Stimulated activated CD8-positive, alpha-beta memory T cell treated with anti-CD3 and anti-CD28 coated beads, Interleukin-15, amount 100 ng/mL, for 48 hours (primary cell): ENCODE data around the gene NT5C2.
"Not testable (repeated sequence)": the region's sequence is repeated elsewhere in the genome, so short reads cannot be mapped to it uniquely, and the experiment has no call there.

Experiments used
- DNase-seq, 2 donors: peaks; one replicate each; pipeline ENCODE4 v3.0.0-alpha.2; 2020; ENCODE audit warnings: low read depth in 2 of 2

Gene NT5C2

DNA sequence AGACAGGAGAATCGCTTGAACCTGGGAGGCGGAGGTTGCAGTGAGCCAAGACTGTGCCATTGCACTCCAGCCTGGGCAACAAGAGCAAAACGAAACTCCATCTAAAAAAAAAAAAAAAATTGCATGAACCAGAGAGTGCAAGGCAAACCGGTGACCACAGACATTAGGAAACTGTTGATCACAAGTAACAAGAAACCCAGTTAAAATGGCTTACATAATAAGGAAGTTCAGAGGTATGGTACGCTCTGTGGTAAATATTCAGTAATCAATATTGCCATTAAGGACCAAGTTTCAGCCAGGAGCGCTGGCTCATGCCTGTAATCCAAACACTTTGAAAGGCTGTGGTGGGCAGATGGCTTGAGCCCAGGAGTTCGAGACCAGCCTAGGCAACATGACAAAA lies 9.2 kb upstream of the NT5C2 start:
- DNase-seq, result no peak

DNA sequence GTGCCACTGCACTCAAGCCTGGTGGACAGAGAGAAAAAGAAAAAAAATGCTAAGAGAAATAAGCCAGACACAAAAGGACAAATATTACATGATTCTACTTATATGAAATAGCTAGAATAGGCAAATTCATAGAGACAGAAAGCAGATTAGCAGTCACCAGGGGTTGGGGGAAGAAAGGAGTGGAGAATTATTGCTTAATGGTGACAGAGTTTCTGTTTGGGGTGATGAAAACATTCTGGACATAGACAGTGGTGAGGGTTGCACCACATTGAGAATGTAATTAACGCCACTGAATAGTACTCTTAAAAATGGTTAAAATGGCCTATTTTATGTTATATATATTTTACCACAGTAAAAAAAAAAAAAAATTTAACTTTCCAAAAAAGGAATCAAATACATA lies 6.4 kb upstream of the NT5C2 start:
- no peak for DNase-seq

GRCh38 chr10:103198648-103199047 lies 5.6 kb upstream of the NT5C2 start:
- no peak for DNase-seq

GRCh38 chr10:103197903-103198302 lies 4.8 kb upstream of the NT5C2 start:
- DNase-seq, result no peak

DNA sequence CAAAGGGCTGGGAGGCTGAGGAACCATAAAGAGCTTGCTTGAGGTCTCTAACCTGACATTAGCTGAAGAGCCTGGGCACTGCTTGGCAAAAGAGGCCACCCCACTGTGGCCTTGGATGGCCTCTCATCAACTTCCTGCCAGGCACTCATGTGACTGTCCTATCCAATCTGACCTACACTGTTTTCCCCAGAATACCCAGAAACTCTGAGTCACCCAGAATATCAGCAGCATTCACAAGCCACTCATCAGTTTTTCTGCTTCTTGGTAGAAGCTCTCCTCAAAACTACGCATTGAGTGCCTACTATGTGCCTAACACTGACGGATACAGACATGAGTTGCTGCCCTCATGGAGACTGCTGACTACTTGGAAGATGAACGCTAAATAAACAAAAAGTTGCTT lies 4.1 kb upstream of the NT5C2 start:
- peak in 1 of 2 donors; percentile 20 for DNase-seq

DNA sequence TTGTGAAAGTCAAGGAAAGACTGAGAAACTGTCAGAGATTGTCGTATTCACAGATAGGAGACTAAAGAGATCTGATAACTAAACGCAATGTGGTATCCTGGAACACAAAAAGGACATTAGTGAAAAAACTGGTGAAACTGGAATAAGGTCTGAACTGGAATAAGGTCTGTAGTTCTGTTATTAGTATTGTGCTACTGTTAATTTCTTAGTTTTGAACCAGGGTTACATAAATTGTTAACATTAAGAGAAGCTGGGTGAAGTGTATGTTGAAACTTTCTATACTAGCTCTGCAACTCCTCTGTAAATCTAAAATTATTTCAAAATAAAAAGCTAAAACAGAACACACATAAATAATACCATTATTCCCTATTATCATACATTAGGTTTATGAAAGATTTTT lies 3.4 kb upstream of the NT5C2 start:
- DNase-seq, result no peak

- no peak for DNase-seq
Observed at GRCh38 chr10:103193820-103194529, 903 bp upstream of the NT5C2 start.

GRCh38 chr10:103192451-103193106 lies 493 bp downstream of the NT5C2 start:
- peak; percentile 43 to 45 for DNase-seq

GRCh38 chr10:103192089-103192450 lies 1.0 kb downstream of the NT5C2 start:
- DNase-seq, result no peak

DNA sequence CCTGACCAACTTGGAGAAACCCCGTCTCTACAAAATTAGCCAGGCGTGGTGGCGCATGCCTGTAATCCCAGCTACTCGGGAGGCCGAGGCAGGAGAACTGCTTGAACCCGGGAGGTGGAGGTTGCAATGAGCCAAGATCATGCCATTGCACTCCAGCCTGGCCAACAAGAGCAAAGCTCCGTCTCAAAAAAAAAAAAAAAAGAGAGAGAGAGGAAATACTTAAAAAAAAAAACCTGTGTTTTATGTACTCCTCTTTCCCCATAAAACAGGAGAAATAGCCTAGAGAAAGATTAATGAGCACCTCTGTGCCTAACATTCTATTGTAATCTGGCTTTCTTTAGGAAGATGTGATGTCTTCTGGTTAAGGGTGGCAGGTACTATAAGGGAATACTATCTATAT lies 1.9 kb downstream of the NT5C2 start:
- DNase-seq, result not testable (repeated sequence)

- no peak for DNase-seq
Observed at GRCh38 chr10:103188853-103189252, 4.2 kb downstream of the NT5C2 start.

DNA sequence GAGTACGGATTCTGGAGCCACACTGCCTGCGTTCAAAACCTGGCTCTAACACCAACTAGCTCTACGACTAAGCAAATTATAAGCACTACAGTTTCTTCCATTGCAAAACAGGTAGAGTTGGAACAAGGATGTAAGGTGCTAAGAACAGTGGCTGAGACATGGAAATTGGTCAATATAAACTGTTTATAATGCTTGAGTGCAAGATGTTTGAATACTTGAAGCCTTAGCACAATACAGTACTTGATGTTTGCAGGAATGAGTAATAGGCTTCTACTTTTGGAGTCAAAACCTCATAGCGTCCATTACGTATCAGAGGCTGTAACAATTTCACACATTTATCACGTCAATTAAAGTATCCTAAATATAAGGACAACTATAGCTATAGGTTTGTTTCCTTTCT lies 6.9 kb downstream of the NT5C2 start:
- DNase-seq, result no peak

GRCh38 chr10:103184615-103185014 lies 8.5 kb downstream of the NT5C2 start:
- DNase-seq, result no peak

DNA sequence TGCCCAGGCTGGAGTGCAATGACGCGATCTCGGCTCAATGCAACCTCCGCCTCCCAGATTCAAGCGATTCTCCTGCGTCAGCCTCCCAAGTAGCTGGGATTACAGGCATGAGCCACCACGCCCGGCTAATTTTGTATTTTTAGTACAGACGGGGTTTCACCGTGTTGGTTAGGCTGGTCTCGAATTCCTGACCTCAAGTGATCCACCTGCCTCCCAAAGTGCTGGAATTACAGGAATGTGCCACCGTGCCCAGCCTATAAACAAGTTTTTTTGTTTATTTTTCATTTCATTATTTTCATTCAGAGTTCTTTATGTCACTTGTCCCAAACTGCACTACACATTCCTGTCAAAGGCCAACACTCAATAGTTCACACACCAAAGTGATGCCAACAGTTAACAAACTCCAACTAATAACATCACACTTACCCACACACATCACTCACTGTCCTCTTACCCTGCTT lies 9.1 kb downstream of the NT5C2 start:
- not testable (repeated sequence) for DNase-seq

DNA sequence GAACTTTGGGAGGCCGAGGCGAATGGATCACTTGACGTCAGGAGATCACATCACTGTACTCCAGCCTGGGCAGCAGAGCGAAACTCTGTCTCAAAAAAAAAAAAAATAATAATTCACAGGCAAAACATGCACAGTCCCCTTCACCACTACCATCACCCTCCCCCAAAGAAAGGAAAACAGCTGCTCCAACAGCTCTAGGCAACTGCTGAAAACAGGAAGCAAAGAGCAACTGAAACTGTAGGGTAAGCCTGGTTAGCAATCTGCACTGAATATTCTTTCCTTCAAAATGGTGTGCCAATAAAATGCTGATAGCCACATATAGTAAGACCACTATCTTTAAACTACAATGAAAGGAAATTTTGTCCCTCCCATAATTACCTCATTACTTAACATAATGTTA lies 11.8 kb downstream of the NT5C2 start:
- DNase-seq, result no peak

DNA sequence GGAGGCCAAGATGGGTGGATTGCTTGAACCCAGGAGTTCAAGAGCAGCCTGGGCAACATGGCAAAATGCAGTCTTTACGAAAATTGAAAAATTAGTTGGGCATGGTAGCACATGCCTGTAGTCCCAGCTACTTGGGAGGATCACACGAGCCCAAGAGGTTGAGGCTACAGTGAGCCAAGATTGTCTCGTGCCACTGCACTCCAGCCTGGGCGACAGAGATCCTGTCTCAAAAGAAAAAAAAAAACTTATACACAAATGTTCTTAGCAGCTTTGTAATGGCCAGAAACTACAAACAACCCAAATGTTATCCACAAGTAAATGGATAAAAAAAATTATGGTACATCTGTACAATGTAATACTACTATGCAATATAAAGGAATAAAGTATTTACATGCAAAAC lies 12.6 kb downstream of the NT5C2 start:
- DNase-seq, result no peak

- no peak for DNase-seq
Observed at GRCh38 chr10:103177123-103177522, 15.9 kb downstream of the NT5C2 start.

GRCh38 chr10:103175580-103176285 lies 17.3 kb downstream of the NT5C2 start:
- DNase-seq, result no peak

DNA sequence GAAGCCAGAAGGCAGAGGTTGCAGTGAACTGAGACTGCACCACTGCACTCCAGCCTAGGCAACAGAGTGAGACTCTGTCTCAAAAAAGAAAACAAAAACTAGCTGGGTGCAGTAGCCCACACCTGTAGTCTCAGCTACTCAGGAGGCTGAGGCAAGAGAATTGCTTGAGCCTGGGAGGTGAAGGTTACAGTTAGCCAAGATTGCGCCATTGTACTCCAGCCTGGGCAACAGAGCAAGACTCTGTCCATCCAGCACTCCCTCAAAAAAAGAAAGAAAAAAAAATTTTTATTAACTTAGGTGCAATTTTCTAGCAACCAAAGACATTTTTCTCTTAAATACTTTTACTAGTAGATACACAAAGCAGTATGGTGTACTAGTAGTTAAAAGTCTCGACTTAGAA lies 18.7 kb downstream of the NT5C2 start:
- not testable (repeated sequence) for DNase-seq

- DNase-seq, result no peak
Observed at GRCh38 chr10:103171278-103171677, 21.8 kb downstream of the NT5C2 start.

- no peak for DNase-seq
Observed at GRCh38 chr10:103168438-103168837, 24.6 kb downstream of the NT5C2 start.

- not testable (repeated sequence) for DNase-seq
Observed at GRCh38 chr10:103167554-103167953, 25.5 kb downstream of the NT5C2 start.

DNA sequence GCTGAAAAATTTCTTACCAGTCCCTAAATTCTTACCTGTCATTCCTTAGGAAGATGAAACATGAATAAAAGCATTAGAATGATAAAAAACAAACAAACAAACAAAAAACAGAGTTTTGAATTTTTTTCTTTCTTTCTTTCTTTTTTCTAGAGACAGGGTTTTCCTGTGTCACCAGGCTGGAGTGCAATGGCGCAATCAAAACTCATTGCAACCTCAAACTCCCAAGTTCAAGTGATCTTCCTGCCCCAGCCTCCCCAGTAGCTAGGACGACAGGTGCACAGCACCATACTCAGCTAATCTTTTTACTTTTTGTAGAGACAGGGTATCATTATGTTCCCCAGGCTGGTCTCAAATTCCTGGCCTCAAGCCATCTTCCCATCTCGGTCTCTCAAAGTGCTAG lies 26.5 kb downstream of the NT5C2 start:
- no peak for DNase-seq
